Caco-2 (cell line): ENCODE measurements around the gene CLSTN2. TPM values are rescaled to one million over a fixed set of nuclear protein-coding genes. Genes with fewer than 3 reads are reported as not detected.

Experiments used
- BruUV-seq: library from RNA; stranded (reverse); fragments of 400-500 nt; replicated peaks from 2 replicates; lab custom pipeline; 2021; lab: Mats Ljungman, UMichigan
- CTCF ChIA-PET: fragments of 300-600 bp; sonication (Branson Sonifier 250); formaldehyde crosslinking; loops from one replicate; lab custom pipeline; 2022; ENCODE audit warnings: antibody characterized with exemption; lab: Charles Lee
- POLR2A ChIA-PET: fragments of 300-600 bp; sonication (Branson Sonifier 250); formaldehyde crosslinking; loops from one replicate; lab custom pipeline; 2022; ENCODE audit warnings: antibody characterized with exemption; lab: Charles Lee
- DNase-seq, 2 experiments: peaks; one replicate each; pipeline versions ENCODE4 v3.0.0 to v3.0.0-alpha.2; 2020 to 2022
- H3K27me3 ChIP-seq: replicated peaks from 2 replicates; pipeline ENCODE4 v1.6.0; 2011; ENCODE audit warnings: low read length; ENCODE audit not compliant: control insufficient read depth, insufficient read depth
- H3K36me3 ChIP-seq: 2 replicates; pipeline ENCODE4 v1.5.1; 2011; ENCODE audit warnings: low read length; ENCODE audit not compliant: control insufficient read depth, insufficient read depth
- H3K4me1 ChIP-seq: fragments of 250-450 bp; sonication (Bioruptor Pico); 2 replicates; pipeline ENCODE4 v1.5.1; 2020; ENCODE audit warnings: mild to moderate bottlenecking
- H3K4me3 ChIP-seq: 2 replicates; pipeline ENCODE4 v1.5.1; 2011; ENCODE audit warnings: low read depth, mild to moderate bottlenecking, control low read depth, low read length
- H3K9me3 ChIP-seq: fragments of 250-450 bp; sonication (Bioruptor Pico); 2 replicates; pipeline ENCODE4 v1.5.1; 2020; ENCODE audit warnings: mild to moderate bottlenecking, moderate library complexity
- H3K27ac Mint-ChIP-seq: one replicate; pipeline ENCODE4 v1.8.0; 2022; ENCODE audit warnings: mixed read lengths; ENCODE audit not compliant: unreplicated experiment
- H3K27me3 Mint-ChIP-seq: one replicate; pipeline ENCODE4 v1.8.0; 2022; ENCODE audit warnings: mixed read lengths; ENCODE audit not compliant: insufficient read depth, unreplicated experiment
- H3K36me3 Mint-ChIP-seq: one replicate; pipeline ENCODE4 v1.8.0; 2022; ENCODE audit warnings: mild to moderate bottlenecking, mixed read lengths; ENCODE audit not compliant: insufficient read depth, unreplicated experiment
- H3K4me1 Mint-ChIP-seq: one replicate; pipeline ENCODE4 v1.8.0; 2022; ENCODE audit warnings: low read depth, mixed read lengths; ENCODE audit not compliant: unreplicated experiment
- H3K4me3 Mint-ChIP-seq: one replicate; pipeline ENCODE4 v1.8.0; 2022; ENCODE audit warnings: mild to moderate bottlenecking, moderate library complexity, mixed read lengths; ENCODE audit not compliant: unreplicated experiment
- H3K9me3 Mint-ChIP-seq: one replicate; pipeline ENCODE4 v1.8.0; 2022; ENCODE audit warnings: mixed read lengths; ENCODE audit not compliant: unreplicated experiment
- CTCF ChIP-seq, 2 experiments: fragments of 200-600 bp in 1 of 2; IDR thresholded peaks; 1 replicate in 1 of 2; 2 replicates in 1 of 2; pipeline versions ENCODE4 v1.5.1 to v1.8.0; 2011 to 2022; ENCODE audit warnings: antibody characterized with exemption in 1 of 2, control low read depth in 1 of 2, inconsistent platforms in 1 of 2, low read depth in 1 of 2, low read length in 1 of 2, mild to moderate bottlenecking in 1 of 2, moderate library complexity in 1 of 2; ENCODE audit not compliant: insufficient read depth in 1 of 2, severe bottlenecking in 1 of 2, unreplicated experiment in 1 of 2
- intact Hi-C: fragments of 100-400 bp; cut with micrococcal nuclease; formaldehyde crosslinking; loops from one replicate; pipeline ENCODE4 v1.10.0; 2022; ENCODE audit not compliant: unreplicated experiment
- total RNA-seq: library from RNA; stranded (reverse); gene quantifications from 2 replicates; pipeline ENCODE4 v1.2.3, GENCODE V29; 2022

The CLSTN2 gene
- total RNA-seq, 1 experiment from 2014 or later, result 26.1 TPM

DNA sequence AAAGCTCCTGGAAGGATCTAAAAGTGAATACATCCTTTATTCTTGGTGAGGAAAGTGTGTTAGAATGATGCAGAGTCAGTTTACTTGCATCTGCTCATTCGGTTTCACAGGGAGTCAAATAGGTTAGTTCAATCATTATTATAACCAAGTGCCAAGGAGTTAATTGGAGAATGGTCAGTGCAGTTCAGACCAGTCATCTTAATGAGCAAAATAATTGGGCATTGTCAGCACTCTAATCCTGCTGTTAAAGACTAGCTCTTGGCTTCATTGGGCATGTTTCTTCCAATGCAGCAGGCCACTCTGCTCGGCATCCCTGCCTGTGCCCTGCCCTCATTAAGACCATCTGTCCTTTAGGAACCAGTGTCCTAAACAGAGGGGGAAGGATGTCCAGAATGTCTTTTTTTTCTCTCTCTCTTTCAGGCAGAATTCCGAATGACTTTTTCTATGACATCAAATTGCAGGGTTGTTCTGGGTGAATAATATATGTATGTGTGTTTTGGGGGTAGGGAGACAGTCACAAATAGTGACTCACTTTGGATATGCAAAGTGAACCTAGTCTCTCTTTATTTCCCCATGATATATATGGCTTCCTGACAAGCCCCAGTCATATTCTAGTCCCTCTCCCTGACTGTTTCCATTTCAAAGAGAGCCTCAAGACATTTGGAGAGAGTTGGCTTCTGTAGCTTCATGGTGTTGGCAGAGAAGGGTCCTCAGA lies 537.5 kb downstream of the CLSTN2 start:
- POLR2A ChIA-PET, result no interaction called here
- Histone ChIP-seq H3K27me3 (no peaks in the 10 kb centered on the region), H3K4me1 (peaks cover 5% of the 10 kb centered on the region; the same call in 1 of the 2 replicates), H3K9me3 (no peaks in the 10 kb centered on the region), H3K36me3 (no peaks in the 10 kb centered on the region), H3K4me3 (no peak overlapping the region)
- no peak for TF ChIP-seq CTCF (IDR thresholded peaks at IDR 0.05; ENCODE audit: insufficient read depth in 1 of 2, low read depth in 1 of 2, low read length in 1 of 2, severe bottlenecking in 1 of 2, unreplicated experiment in 1 of 2)
- Mint-ChIP-seq H3K27me3 (no peaks in the 10 kb centered on the region), H3K9me3 (no peaks in the 10 kb centered on the region), H3K4me1 (peaks cover 5% of the 10 kb centered on the region), H3K4me3 (no peak overlapping the region), H3K27ac (no peak overlapping the region), H3K36me3 (no peaks in the 10 kb centered on the region)
- DNase-seq, result no peak
- intact Hi-C loops, result no loop called here
- no TSS peak for BruUV-seq
- CTCF ChIA-PET, result no interaction called here

DNA sequence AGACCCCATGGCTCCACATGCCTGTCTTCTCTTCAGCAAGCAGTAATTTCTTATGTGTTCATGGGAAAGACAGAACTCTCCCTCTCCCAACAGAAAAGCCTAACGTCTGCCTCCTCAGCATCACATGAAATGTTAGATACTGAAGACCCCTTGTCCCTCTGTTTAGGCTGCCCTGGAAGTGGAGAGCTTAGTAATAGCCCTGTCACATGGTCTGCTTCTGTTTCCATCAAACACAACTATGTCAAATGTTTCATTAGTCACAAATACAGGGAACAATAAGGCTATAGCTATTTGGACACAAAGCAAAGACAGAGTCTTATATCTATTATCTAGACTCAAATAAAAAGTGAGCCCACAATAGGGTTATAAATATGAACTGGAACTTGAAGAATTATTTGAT lies 552.6 kb downstream of the CLSTN2 start:
- H3K36me3 ChIP-seq, result no peaks in the 10 kb centered on the region
- Mint-ChIP-seq H3K36me3 (no peaks in the 10 kb centered on the region), H3K27me3 (peaks cover 11% of the 10 kb centered on the region), H3K4me3 (no peak overlapping the region), H3K9me3 (peaks cover 10% of the 10 kb centered on the region), H3K27ac (no peak overlapping the region), H3K4me1 (no peaks in the 10 kb centered on the region)
- TF ChIP-seq CTCF (IDR thresholded peaks at IDR 0.05; ENCODE audit: insufficient read depth in 1 of 2, low read depth in 1 of 2, low read length in 1 of 2, severe bottlenecking in 1 of 2, unreplicated experiment in 1 of 2), result no peak
- ChIA-PET POLR2A (no interaction called here), CTCF (interaction anchor here (0.6 kb wide), 1 partner anchor 11 kb away, joined by 5 read pairs; no protein-coding TSS in a partner anchor)
- H3K9me3 ChIP-seq, result no peaks in the 10 kb centered on the region
- intact Hi-C loops, result no loop called here
- H3K4me1 ChIP-seq, result no peaks in the 10 kb centered on the region
- no peak for DNase-seq
- no peaks in the 10 kb centered on the region for H3K27me3 ChIP-seq
- H3K4me3 ChIP-seq, result no peak overlapping the region
- no TSS peak for BruUV-seq

GRCh38 chr3:140493271-140493670 lies 558.3 kb downstream of the CLSTN2 start:
- Mint-ChIP-seq H3K27ac (no peak overlapping the region), H3K27me3 (peaks cover 6% of the 10 kb centered on the region), H3K36me3 (no peaks in the 10 kb centered on the region), H3K9me3 (no peaks in the 10 kb centered on the region), H3K4me3 (no peak overlapping the region), H3K4me1 (no peaks in the 10 kb centered on the region)
- Histone ChIP-seq H3K4me3 (no peak overlapping the region), H3K4me1 (no peaks in the 10 kb centered on the region), H3K36me3 (no peaks in the 10 kb centered on the region), H3K27me3 (no peaks in the 10 kb centered on the region), H3K9me3 (no peaks in the 10 kb centered on the region)
- BruUV-seq, result no TSS peak
- ChIA-PET CTCF (no interaction called here), POLR2A (interaction anchor here (0.5 kb wide), 1 partner anchor 11 kb away, joined by 3 read pairs; no protein-coding TSS in a partner anchor)
- intact Hi-C loops, result no loop called here
- no peak for DNase-seq
- no peak for TF ChIP-seq CTCF (IDR thresholded peaks at IDR 0.05; ENCODE audit: insufficient read depth in 1 of 2, low read depth in 1 of 2, low read length in 1 of 2, severe bottlenecking in 1 of 2, unreplicated experiment in 1 of 2)
